Fibroblast of gingiva (primary cell): Measurements from ENCODE around the gene NOL3.

Experiments
- DNase-seq: peaks from one replicate; pipeline ENCODE4 v3.0.0-alpha.2; 2011; ENCODE audit warnings: low read depth

Gene NOL3

DNA sequence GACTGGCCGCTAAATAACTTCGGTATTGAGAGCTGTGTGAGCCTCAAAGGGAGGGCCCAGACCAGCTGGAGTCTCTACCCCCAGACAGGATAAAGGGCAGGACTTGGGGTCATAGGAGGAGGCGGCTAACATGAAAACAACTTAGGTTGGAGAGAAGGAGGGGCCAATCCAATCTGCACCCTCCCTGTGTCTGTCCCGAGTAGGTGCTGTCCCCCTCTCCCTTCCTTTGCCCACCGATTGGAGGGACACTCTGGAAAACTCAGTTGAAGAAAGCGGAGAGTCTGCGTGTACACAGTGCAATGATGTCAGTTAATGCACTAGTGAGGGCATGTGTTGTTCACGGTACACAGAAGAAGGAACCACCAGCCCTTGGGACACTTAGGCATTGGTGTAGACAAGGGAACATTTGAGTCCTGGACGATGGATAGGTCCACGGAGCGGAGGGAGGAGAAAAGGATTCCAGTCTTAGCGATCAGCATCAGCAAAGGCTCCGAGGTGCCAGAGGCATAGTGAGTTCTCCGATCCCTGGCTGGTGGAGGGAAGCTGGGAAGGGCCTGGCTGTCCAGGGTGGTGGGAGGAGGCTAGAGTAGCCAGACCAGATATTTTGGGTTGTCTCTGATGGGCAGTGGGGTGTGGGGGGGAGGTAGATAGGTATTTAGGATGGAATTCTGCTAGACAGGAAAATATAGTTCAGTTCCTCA lies 761 bp downstream of the NOL3 start:
- peak; percentile 36 for DNase-seq

- no peak for DNase-seq
Observed at GRCh38 chr16:67173323-67173722, 3.0 kb downstream of the NOL3 start.

- peak; percentile 92 for DNase-seq
Observed at GRCh38 chr16:67173808-67174705, 3.7 kb downstream of the NOL3 start.

GRCh38 chr16:67174706-67175231 lies 4.4 kb downstream of the NOL3 start:
- DNase-seq, result no peak

- DNase-seq, result no peak
Observed at GRCh38 chr16:67176662-67177061, 6.3 kb downstream of the NOL3 start.

DNA sequence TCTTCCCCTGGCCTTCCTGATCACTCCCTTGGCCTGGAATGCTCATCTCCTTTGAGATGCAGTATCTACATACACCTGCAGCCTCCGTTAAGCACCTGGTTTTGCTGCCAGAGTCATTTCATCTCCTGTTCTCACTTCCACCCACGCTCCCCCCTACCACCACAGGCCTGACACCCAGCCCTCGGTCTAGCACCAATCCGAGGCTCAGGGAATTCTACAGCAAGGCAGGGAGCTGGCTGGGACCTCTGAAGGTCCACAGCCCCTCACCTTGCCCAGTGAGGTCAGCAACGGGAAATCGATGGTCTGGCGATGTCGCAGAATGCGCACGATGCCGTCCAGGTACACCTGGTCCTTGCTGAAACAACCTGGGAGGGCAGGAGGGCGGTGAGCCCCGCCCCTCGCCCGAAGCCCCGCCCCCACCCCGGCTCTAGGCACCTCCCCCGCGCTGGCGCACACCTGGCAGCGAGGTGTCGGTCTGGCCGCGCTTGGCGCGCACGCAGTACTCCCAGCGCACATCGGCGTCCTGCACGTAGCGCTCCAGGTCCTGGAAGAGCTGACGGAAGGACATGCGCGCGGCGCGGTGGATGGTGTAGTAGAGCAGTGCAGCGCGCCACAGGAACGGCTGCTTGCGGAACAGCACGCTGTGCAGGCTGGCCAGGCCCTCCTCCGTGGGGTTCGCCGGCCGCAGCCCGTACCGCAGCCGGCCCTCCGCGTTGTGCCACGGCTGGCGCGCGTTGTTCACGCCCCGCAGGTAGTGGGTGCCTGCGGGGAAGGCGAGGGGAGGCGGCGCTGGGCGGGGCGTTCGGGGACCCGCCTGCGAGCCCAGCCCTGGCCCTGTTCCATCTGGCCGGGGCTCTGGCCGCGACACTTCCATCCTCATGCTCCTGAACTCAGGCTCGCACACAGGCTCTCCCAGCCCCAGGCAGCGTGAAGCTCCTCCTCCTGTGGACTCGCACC lies 7.7 kb downstream of the NOL3 start:
- peak; percentile 54 for DNase-seq

DNA sequence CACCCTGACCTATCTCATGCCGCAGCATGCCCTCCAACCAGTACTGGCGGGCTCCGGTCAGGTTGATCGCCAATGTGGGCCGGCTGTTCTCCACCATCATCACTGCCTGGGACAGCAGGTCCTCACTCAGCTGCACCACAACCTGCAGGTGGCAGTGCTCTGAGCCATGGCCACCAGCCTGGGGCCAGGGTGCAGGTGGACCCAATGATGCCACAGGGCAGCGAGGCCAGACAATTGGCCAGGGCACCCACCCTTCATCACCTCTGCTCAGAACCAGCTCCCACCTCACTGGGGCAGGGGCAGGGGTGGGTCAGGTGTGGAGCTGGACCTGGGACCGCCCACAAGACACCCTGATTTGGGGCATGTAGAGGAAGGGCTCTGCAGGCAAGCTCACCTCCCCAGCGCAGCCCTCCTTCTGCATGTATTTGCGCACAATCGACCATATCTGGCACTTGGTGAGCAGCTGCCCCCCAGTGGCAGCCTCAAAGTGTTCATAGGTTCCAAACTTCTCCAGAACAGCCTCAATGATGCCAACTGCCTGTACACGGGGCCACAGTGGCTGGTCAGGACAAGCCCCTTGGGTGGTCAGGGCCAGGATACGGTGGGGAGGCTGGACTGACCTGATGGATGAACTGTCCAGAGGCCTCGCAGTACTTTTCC lies 9.2 kb downstream of the NOL3 start:
- DNase-seq, result no peak

DNA sequence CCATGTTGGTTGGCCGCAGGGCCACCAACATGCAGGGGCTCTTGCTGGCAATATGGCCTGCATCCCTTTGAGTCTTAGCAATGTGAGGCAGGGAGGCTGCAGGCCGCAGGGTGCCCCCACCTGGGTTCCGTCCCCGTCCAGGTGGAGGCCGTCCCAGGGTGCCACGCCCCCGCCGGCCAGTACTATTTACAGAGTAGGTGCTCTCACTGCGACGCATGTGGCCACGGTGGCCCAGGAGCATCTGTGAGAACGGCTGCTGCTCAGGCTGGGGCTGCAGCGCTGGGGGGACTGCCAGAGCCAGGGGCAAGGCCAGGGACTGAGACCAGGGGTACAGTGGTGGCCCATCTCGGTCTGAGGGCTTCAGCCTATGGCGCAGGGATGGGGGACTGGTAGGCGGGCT lies 9.8 kb downstream of the NOL3 start:
- no peak for DNase-seq

- DNase-seq, result peak; percentile 84
Observed at GRCh38 chr16:67181346-67181745, 11.0 kb downstream of the NOL3 start.

- no peak for DNase-seq
Observed at GRCh38 chr16:67182288-67182687, 11.9 kb downstream of the NOL3 start.

DNA sequence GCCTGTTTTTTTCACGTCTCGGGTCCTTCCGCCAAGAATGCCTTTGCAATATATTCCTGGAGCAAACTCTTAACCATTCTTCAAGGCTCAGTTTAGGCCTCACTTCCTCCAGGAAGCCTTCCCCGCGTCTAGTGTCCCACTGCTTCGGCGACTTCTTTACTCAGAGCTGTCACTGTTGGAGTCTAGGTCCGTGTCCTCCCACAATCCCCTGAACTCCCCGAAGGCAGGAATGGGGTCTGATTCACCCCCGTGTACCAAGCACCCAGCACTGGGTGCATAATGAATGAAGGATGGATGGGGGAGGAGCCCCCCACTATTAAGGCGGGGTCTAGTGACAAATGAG lies 12.9 kb downstream of the NOL3 start:
- no peak for DNase-seq

DNA sequence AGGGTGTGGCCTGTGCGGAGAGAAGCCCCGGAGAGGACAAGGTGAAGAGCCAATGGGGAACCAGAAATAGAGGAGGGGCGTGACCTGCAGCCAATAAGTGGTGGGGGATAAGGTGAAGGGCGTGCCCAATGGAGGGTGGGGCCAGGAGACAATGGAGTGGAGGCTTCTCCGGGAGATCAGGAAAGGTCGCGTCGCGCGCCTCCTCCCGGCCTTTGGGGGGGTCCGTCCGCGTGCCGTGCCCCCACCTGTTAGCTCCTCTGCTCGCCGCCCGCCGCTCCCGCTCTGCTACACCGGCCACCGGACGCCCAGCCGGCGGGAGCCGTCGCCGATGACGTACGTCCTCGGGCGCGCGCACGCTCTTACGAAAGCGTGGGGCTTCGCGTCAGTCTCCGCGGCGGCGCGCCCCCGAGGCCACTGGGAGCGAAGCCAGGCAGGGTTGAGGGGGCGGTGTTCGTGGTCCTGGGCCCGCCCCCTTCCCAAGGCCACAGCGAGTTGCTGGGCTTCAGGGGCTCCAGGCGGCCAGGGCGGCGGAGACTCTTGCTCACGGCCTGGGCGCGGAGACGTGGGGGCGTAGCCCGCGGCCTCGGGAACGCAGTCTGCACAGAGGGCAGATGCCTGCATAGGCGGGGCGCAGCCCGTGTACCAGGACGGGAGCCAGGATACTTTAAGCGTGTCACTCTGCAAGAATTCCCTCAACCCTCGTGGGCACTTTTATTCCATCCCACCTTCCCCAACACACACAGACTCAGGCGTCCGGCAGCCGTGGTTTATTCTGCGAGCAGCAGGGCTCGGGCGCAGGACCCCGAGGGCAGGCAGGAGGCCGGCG lies 13.5 kb downstream of the NOL3 start, which contains the start of gene MATCAP1:
Gene MATCAP1, minus strand, starts transcription at position 337 of the 826 bp plus-strand sequence. CDS start 3,353 bp downstream, outside the sequence.
- peak; percentile 97 for DNase-seq

- no peak for DNase-seq
Observed at GRCh38 chr16:67184453-67184994, 14.2 kb downstream of the NOL3 start.

- DNase-seq, result peak; percentile 85
Observed at GRCh38 chr16:67184995-67185650, 14.8 kb downstream of the NOL3 start.

DNA sequence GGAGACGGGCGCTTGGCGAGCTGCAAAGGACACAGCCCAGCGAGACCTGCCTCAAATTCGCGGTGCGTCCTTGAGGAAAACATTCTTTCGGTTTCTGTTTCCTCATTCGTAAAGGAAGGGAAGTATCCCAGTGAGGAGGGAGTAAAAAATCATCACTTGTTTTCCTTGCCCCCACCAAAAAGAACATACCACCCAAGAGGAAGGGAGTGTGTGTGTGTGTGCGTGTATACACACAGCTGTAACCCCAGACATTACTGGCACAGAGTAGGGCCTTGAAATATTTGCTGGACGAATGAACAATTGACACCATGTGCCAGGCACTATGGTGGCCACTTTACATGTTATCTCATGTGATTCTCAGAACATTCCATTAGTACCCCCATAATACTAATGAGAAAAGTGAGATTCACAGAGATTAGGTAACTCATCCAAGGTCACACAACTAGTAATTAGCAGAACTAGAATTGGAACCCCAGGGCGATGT lies 15.4 kb downstream of the NOL3 start:
- no peak for DNase-seq

GRCh38 chr16:67186550-67186950 lies 16.2 kb downstream of the NOL3 start:
- DNase-seq, result no peak

DNA sequence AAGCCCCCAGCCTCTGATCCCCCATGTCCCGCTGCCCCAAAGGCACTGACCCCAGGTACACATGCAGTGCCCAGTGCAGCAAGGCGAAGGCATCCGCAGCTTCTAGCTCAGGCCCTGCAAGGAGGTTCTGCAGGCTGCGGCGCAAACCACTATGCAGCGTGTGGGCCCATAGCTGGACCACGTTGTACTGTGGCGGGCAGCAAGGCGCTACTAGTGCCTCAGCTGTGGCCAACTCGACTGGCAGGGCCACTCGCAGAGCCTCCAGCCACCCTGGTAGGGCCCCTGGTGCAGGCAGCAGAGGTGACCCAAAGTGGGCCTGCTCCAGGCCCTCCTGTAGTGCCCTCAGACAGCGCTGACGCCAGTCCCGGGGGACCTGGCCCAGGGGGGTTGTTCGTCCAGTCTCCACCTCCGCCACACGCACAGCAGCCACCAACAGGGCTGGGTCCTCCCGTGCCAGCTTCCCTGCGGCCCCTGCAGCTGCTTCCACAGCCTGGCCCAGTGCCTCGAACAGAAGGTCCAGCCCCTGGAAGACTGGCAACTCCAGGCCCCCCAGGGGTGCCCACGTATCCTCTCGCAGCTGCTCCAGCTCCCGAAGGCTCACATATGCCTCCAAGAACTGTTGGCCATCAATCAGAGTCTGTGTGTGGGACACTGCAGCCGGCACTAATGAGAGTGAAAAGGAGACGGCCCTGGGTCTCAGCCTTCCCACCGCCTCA lies 17.0 kb downstream of the NOL3 start:
- no peak for DNase-seq

DNA sequence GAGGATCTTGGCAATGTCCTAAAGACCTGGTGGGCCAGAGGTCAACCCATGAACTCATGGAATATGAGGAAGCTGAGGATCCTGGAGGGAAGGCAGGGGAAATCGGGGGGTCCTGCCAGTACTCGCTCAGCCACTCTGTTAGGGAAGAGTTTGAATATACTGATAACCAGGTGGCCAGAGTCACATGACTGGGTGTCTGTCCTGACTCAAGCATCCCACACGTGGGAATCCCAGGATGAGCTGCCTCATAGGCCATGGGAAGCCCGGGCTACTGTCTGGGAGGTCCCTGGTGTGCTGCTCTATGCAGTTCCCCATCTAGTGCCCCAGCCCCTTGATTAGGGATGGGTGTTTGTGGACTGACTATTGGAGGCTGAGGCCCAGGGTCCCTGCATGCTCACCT lies 18.0 kb downstream of the NOL3 start:
- DNase-seq, result no peak

- no peak for DNase-seq
Observed at GRCh38 chr16:67188798-67189197, 18.5 kb downstream of the NOL3 start.
